ENCODE measurements around the gene FAM131A. TPM values are rescaled to one million over a fixed set of nuclear protein-coding genes. Genes with fewer than 3 reads are reported as not detected.

Gene FAM131A
- total RNA-seq, 1 experiment from 2014 or later, result 23.0 TPM

DNA sequence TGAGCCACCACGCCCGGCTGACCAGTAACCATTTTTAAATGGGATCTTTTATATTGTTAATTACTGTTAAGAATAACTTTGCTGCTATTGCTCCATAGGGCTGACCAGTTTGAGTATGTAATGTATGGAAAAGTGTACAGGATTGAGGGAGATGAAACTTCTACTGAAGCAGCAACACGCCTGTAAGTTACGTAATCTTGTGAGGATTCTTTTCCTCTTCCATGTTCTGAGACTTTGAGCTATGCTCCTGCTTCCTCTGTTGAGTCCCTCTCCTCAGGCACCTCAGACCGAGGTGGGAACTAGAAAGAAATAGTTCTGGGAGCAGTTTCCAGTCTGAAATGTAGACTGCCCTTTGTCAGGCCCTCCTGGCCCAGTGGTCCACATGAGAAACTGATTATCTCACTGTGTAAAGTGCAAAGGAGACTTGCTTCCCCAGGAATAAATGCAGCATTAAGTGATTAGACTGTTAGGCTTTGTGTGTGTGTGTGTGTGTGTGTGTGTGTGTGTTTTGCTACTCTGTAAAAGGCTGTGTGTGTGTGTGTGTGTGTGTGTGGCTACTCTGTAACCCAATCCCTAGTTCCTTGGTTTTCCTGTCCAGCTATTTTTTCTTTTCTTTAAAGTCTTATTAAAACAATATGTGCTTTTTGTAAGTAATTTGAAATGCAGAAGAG is 29.4 kb downstream of the FAM131A start:
- Mint-ChIP-seq H3K4me3 (no peak overlapping the region), H3K36me3 (peaks cover 53% of the 10 kb centered on the region), H3K9me3 (no peaks in the 10 kb centered on the region), H3K27ac (no peak overlapping the region), H3K4me1 (peaks cover 34% of the 10 kb centered on the region), H3K27me3 (ENCODE audit: low read depth) (no peaks in the 10 kb centered on the region)
- DNase-seq (ENCODE audit: low spot score) (no peak), ATAC-seq (no peak)
- no peak for TF ChIP-seq ZNF416 (CRISPR knock-in tag; IDR thresholded peaks at IDR 0.05)
- TF ChIP-seq, protein P1, sequence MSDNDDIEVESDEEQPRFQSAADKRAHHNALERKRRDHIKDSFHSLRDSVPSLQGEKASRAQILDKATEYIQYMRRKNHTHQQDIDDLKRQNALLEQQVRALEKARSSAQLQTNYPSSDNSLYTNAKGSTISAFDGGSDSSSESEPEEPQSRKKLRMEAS (CRISPR knock-in tag; IDR thresholded peaks at IDR 0.05), result no peak
- no peak for TF ChIP-seq JUN (CRISPR knock-in tag; IDR thresholded peaks at IDR 0.05)
- TF ChIP-seq NR3C1 (CRISPR knock-in tag; conservative IDR thresholded peaks at IDR 0.05; ENCODE audit: low read depth), result no peak
- TF ChIP-seq EMX1 (CRISPR knock-in tag; IDR thresholded peaks at IDR 0.05), result no peak
- TF ChIP-seq CTCF (IDR thresholded peaks at IDR 0.05), result no peak
- TF ChIP-seq JAZF1 (CRISPR knock-in tag; IDR thresholded peaks at IDR 0.05), result no peak
- TF ChIP-seq TEAD1 (CRISPR knock-in tag; IDR thresholded peaks at IDR 0.05), result no peak
- no peak for TF ChIP-seq NR1H2 (CRISPR knock-in tag; IDR thresholded peaks at IDR 0.05)
- TF ChIP-seq RELA (CRISPR knock-in tag; IDR thresholded peaks at IDR 0.05; ENCODE audit: borderline replicate concordance), result no peak
- TF ChIP-seq CBFB (CRISPR knock-in tag; IDR thresholded peaks at IDR 0.05; ENCODE audit: low read depth), result no peak
- no peak for TF ChIP-seq ZSCAN18 (CRISPR knock-in tag; IDR thresholded peaks at IDR 0.05)
- no peak for TF ChIP-seq ZNF396 (CRISPR knock-in tag; IDR thresholded peaks at IDR 0.05; ENCODE audit: borderline replicate concordance)
- no peak for TF ChIP-seq PRRX2 (CRISPR knock-in tag; IDR thresholded peaks at IDR 0.05)
- no peak for TF ChIP-seq SP1 (CRISPR knock-in tag; conservative IDR thresholded peaks at IDR 0.05)
- ChIA-PET CTCF (interaction anchor here (1.5 kb wide), 1 partner anchor 12 kb away, joined by 4 read pairs; no protein-coding TSS in a partner anchor), POLR2A (no interaction called here)

DNA sequence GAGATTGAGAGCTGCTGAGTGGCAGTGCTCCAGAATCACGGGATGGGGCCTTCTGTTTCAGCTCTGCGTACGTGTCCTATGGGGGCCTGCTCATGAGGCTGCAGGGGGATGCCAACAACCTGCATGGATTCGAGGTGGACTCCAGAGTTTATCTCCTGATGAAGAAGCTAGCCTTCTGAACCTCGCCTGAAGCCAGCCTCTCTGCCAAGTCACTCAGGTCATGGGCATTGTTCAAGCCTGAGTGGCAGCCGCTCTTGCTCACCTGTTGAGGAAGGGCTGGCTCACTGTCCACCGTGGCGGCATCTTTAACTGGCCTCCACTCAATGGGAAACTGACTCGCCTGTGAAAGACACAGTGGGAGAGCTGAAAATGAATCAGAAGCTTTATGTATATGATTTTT is 30.7 kb downstream of the FAM131A start:
- H3K4me1 Mint-ChIP-seq, result peaks cover 45% of the 10 kb centered on the region
- H3K27me3 Mint-ChIP-seq (ENCODE audit: low read depth), result no peaks in the 10 kb centered on the region
- H3K4me3 Mint-ChIP-seq, result no peak overlapping the region
- ChIA-PET CTCF (interaction anchor here (1.3 to 1.5 kb wide), 2 partner anchors 13 to 173 kb away, joined by 4 to 5 read pairs; no protein-coding TSS in a partner anchor), POLR2A (interaction anchor here (0.9 kb wide), 1 partner anchor 173 kb away, joined by 4 read pairs; no protein-coding TSS in a partner anchor)
- DNase-seq (ENCODE audit: low spot score) (no peak), ATAC-seq (no peak)
- peaks cover 53% of the 10 kb centered on the region for H3K36me3 Mint-ChIP-seq
- H3K9me3 Mint-ChIP-seq, result no peaks in the 10 kb centered on the region
- no peak overlapping the region for H3K27ac Mint-ChIP-seq
- TF ChIP-seq USF1 (CRISPR knock-in tag; IDR thresholded peaks at IDR 0.05), result no peak
- TF ChIP-seq ZMAT4 (CRISPR knock-in tag; IDR thresholded peaks at IDR 0.05), result no peak
- TF ChIP-seq ZNF138 (CRISPR knock-in tag; conservative IDR thresholded peaks at IDR 0.05), result no peak
- TF ChIP-seq ERG (CRISPR knock-in tag; IDR thresholded peaks at IDR 0.05), result no peak
- no peak for TF ChIP-seq NFATC4 (CRISPR knock-in tag; IDR thresholded peaks at IDR 0.05)
- no peak for TF ChIP-seq ZNF671 (CRISPR knock-in tag; IDR thresholded peaks at IDR 0.05)
- no peak for TF ChIP-seq NFYB (CRISPR knock-in tag; conservative IDR thresholded peaks at IDR 0.05; ENCODE audit: low read depth)
- TF ChIP-seq ELF4 (CRISPR knock-in tag; IDR thresholded peaks at IDR 0.05; ENCODE audit: low read depth), result no peak
- TF ChIP-seq JUN (CRISPR knock-in tag; IDR thresholded peaks at IDR 0.05), result no peak
- TF ChIP-seq HMGA2 (CRISPR knock-in tag; IDR thresholded peaks at IDR 0.05), result no peak
- TF ChIP-seq, protein P2, sequence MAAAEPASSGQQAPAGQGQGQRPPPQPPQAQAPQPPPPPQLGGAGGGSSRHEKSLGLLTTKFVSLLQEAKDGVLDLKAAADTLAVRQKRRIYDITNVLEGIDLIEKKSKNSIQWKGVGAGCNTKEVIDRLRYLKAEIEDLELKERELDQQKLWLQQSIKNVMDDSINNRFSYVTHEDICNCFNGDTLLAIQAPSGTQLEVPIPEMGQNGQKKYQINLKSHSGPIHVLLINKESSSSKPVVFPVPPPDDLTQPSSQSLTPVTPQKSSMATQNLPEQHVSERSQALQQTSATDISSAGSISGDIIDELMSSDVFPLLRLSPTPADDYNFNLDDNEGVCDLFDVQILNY (CRISPR knock-in tag; IDR thresholded peaks at IDR 0.05), result no peak
- TF ChIP-seq, protein P3, sequence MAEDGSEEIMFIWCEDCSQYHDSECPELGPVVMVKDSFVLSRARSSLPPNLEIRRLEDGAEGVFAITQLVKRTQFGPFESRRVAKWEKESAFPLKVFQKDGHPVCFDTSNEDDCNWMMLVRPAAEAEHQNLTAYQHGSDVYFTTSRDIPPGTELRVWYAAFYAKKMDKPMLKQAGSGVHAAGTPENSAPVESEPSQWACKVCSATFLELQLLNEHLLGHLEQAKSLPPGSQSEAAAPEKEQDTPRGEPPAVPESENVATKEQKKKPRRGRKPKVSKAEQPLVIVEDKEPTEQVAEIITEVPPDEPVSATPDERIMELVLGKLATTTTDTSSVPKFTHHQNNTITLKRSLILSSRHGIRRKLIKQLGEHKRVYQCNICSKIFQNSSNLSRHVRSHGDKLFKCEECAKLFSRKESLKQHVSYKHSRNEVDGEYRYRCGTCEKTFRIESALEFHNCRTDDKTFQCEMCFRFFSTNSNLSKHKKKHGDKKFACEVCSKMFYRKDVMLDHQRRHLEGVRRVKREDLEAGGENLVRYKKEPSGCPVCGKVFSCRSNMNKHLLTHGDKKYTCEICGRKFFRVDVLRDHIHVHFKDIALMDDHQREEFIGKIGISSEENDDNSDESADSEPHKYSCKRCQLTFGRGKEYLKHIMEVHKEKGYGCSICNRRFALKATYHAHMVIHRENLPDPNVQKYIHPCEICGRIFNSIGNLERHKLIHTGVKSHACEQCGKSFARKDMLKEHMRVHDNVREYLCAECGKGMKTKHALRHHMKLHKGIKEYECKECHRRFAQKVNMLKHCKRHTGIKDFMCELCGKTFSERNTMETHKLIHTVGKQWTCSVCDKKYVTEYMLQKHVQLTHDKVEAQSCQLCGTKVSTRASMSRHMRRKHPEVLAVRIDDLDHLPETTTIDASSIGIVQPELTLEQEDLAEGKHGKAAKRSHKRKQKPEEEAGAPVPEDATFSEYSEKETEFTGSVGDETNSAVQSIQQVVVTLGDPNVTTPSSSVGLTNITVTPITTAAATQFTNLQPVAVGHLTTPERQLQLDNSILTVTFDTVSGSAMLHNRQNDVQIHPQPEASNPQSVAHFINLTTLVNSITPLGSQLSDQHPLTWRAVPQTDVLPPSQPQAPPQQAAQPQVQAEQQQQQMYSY (CRISPR knock-in tag; IDR thresholded peaks at IDR 0.05), result no peak

All from WTC11 (cell line).